Gastrocnemius medialis (tissue), 4 donors: ENCODE data around the gene EPSTI1.

Source experiments
- CTCF ChIP-seq, 5 experiments: fragments of 450-650 bp in 3 of 5; fragments of 200-600 bp in 2 of 5; sonication (generic) in 2 of 5; IDR thresholded peaks in 4 of 5; conservative IDR thresholded peaks in 1 of 5; 1 replicate in 4 of 5; 2 replicates in 1 of 5; pipeline ENCODE4 v1.5.1; 2016 to 2019; ENCODE audit warnings: antibody characterized with exemption in 5 of 5, mild to moderate bottlenecking in 3 of 5, moderate library complexity in 3 of 5
- POLR2A ChIP-seq, 2 donors: fragments of 450-650 bp; IDR thresholded peaks; one replicate each; pipeline ENCODE4 v1.6.1; 2017; ENCODE audit warnings: antibody characterized with exemption in 2 of 2, mild to moderate bottlenecking in 2 of 2, moderate library complexity in 2 of 2

- TF ChIP-seq CTCF (IDR thresholded peaks at IDR 0.05 in 4 of 5, conservative IDR thresholded peaks at IDR 0.05 in 1 of 5) (no peak), POLR2A (IDR thresholded peaks at IDR 0.05) (no peak)
Measured at GRCh38 chr13:42986176-42986574, 5.9 kb downstream of the EPSTI1 start.
